IMR-90 (cell line): ENCODE results near the gene FXYD1. TPM values are rescaled to one million over a fixed set of nuclear protein-coding genes. Genes with fewer than 3 reads are reported as not detected.

Experiments
- ATAC-seq: fragments of 200-7000 bp; cut with Tn5 transposase; 2 replicates; pipeline ENCODE4 v1.9.1; 2020; ENCODE audit warnings: low read depth, mild to moderate bottlenecking, moderate library complexity
- BruUV-seq: library from RNA; stranded (reverse); fragments of 400-500 nt; replicated peaks from 2 replicates; lab custom pipeline; 2021; lab: Mats Ljungman, UMichigan
- CTCF ChIA-PET: fragments of 300-600 bp; formaldehyde crosslinking; extraction: SDS; loops from one replicate; lab custom pipeline; 2021; ENCODE audit warnings: antibody characterized with exemption; lab: Yijun Ruan, JAX
- POLR2A ChIA-PET: fragments of 300-600 bp; sonication (Branson Sonifier 250); formaldehyde crosslinking; loops from one replicate; lab custom pipeline; 2022; ENCODE audit warnings: antibody characterized with exemption; ENCODE audit not compliant: unreplicated experiment; lab: Charles Lee
- DNase-seq: peaks from one replicate; pipeline ENCODE4 v3.0.0; 2013
- H2AFZ ChIP-seq: replicated peaks from 2 replicates; pipeline ENCODE3; 2013; ENCODE audit warnings: low read length, mild to moderate bottlenecking; ENCODE audit not compliant: poor library complexity
- H2AK5ac ChIP-seq: 2 replicates; pipeline ENCODE4 v1.6.1; 2013; ENCODE audit warnings: low read depth, low read length, inconsistent platforms
- H2AK9ac ChIP-seq: replicated peaks from 2 replicates; pipeline ENCODE3; 2013; ENCODE audit warnings: mild to moderate bottlenecking, low read depth, low read length, moderate library complexity; ENCODE audit not compliant: poor library complexity
- H2BK120ac ChIP-seq: 2 replicates; pipeline ENCODE4 v1.6.1; 2013; ENCODE audit warnings: low read depth, low read length, inconsistent platforms
- H2BK15ac ChIP-seq: 3 replicates; pipeline ENCODE4 v1.6.1; 2013; ENCODE audit warnings: low read depth, low read length, inconsistent platforms
- H2BK20ac ChIP-seq: 2 replicates; pipeline ENCODE4 v1.6.1; 2013; ENCODE audit warnings: low read depth, mild to moderate bottlenecking, inconsistent platforms, low read length, moderate library complexity
- H2BK5ac ChIP-seq: 2 replicates; pipeline ENCODE4 v1.6.1; 2013; ENCODE audit warnings: mild to moderate bottlenecking, low read depth, low read length, inconsistent platforms; ENCODE audit not compliant: poor library complexity, severe bottlenecking
- H3K14ac ChIP-seq: replicated peaks from 2 replicates; pipeline ENCODE4 v1.6.1; 2013; ENCODE audit warnings: low read depth, low read length, inconsistent platforms
- H3K18ac ChIP-seq: 2 replicates; pipeline ENCODE4 v1.6.1; 2013; ENCODE audit warnings: low read depth, low read length, control low read depth
- H3K23ac ChIP-seq: 2 replicates; pipeline ENCODE4 v1.6.1; 2013; ENCODE audit warnings: low read depth, low read length, inconsistent platforms
- H3K27ac ChIP-seq: 2 replicates; pipeline ENCODE4 v1.5.1; 2013; ENCODE audit warnings: mild to moderate bottlenecking, control low read depth, low read length; ENCODE audit not compliant: insufficient read depth
- H3K27me3 ChIP-seq: 2 replicates; pipeline ENCODE4 v1.6.1; 2013; ENCODE audit warnings: low read length; ENCODE audit not compliant: control insufficient read depth, insufficient read depth
- H3K36me3 ChIP-seq: 2 replicates; pipeline ENCODE4 v1.6.1; 2013; ENCODE audit warnings: low read length, mixed read lengths; ENCODE audit not compliant: control insufficient read depth, insufficient read depth
- H3K4ac ChIP-seq: 2 replicates; pipeline ENCODE4 v1.6.1; 2013; ENCODE audit warnings: low read depth, low read length, inconsistent platforms
- H3K4me1 ChIP-seq: 2 replicates; pipeline ENCODE4 v1.6.1; 2013; ENCODE audit warnings: low read length, mixed read lengths; ENCODE audit not compliant: control insufficient read depth, insufficient read depth
- H3K4me2 ChIP-seq: 2 replicates; pipeline ENCODE4 v1.6.1; 2013; ENCODE audit warnings: low read depth, mild to moderate bottlenecking, control low read depth, low read length, moderate library complexity
- H3K4me3 ChIP-seq: 2 replicates; pipeline ENCODE4 v1.5.1; 2013; ENCODE audit warnings: low read depth, mild to moderate bottlenecking, control low read depth, low read length, moderate library complexity; ENCODE audit not compliant: insufficient read depth
- H3K56ac ChIP-seq: 2 replicates; pipeline ENCODE4 v1.6.1; 2013; ENCODE audit warnings: low read length, inconsistent platforms; ENCODE audit not compliant: insufficient read depth; ENCODE audit errors: extremely low read depth
- H3K79me1 ChIP-seq, 2 experiments: 2 replicates each; pipeline ENCODE4 v1.6.1; 2013; ENCODE audit warnings: low read length in 2 of 2, inconsistent platforms in 1 of 2, low read depth in 1 of 2
- H3K9ac ChIP-seq: 2 replicates; pipeline ENCODE4 v1.6.1; 2013; ENCODE audit warnings: low read depth, low read length, control low read depth
- H3K9me1 ChIP-seq: 2 replicates; pipeline ENCODE4 v1.6.1; 2013; ENCODE audit warnings: low read length, inconsistent platforms; ENCODE audit not compliant: insufficient read depth
- H3K9me3 ChIP-seq: 2 replicates; pipeline ENCODE4 v1.6.1; 2013; ENCODE audit warnings: low read length; ENCODE audit not compliant: control insufficient read depth, insufficient read depth
- H4K20me1 ChIP-seq: 2 replicates; pipeline ENCODE4 v1.6.1; 2013; ENCODE audit warnings: low read length, inconsistent platforms; ENCODE audit not compliant: insufficient read depth
- H4K5ac ChIP-seq: 2 replicates; pipeline ENCODE4 v1.6.1; 2013; ENCODE audit warnings: mild to moderate bottlenecking, low read depth, low read length, control low read depth
- H4K8ac ChIP-seq, 2 experiments: 2 replicates each; pipeline ENCODE4 v1.6.1; 2013; ENCODE audit warnings: low read depth in 2 of 2, low read length in 2 of 2, control low read depth in 1 of 2, inconsistent platforms in 1 of 2
- H4K91ac ChIP-seq: 2 replicates; pipeline ENCODE4 v1.6.1; 2013; ENCODE audit warnings: low read depth, low read length, inconsistent platforms; ENCODE audit not compliant: insufficient read depth
- FOS ChIP-seq: fragments of 150-350 bp; IDR thresholded peaks from 2 replicates; pipeline ENCODE4 v1.6.1; 2016; ENCODE audit warnings: low read depth, low read length
- MAZ ChIP-seq: IDR thresholded peaks from 2 replicates; pipeline ENCODE4 v1.6.1; 2012; ENCODE audit warnings: low read depth, mild to moderate bottlenecking, low read length, improper control_type of control experiment, moderate library complexity, borderline replicate concordance
- MXI1 ChIP-seq: IDR thresholded peaks from 2 replicates; pipeline ENCODE4 v1.6.1; 2012; ENCODE audit warnings: low read depth, mild to moderate bottlenecking, low read length, moderate library complexity, borderline replicate concordance
- RFX5 ChIP-seq: IDR thresholded peaks from 2 replicates; pipeline ENCODE4 v1.8.0; 2012; ENCODE audit warnings: low read depth, mild to moderate bottlenecking, low read length, moderate library complexity
- WGBS, 2 experiments: methylation state at CpG; one replicate each; pipeline versions ENCODE4 v1.1.5 to v1.1.7; 2013; ENCODE audit warnings: missing lambda C conversion rate in 2 of 2; ENCODE audit not compliant: insufficient read length in 1 of 2; ENCODE audit errors: extremely low coverage in 2 of 2; 5-methylcytosine and 5-hydroxymethylcytosine counted together
- dilution Hi-C: fragments of 300-500 bp; cut with HindIII; formaldehyde crosslinking; loops from one replicate; pipeline ENCODE4 v1.14.3; 2018; ENCODE audit warnings: low sequenced_read_pairs; ENCODE audit not compliant: unreplicated experiment
- in situ Hi-C: fragments of 300-500 bp; cut with MboI; formaldehyde crosslinking; loops from 3 replicates; pipeline ENCODE4 v1.14.3; 2019; ENCODE audit warnings: low sequenced_read_pairs, inconsistent platforms, mixed read lengths
- intact Hi-C: fragments of 100-400 bp; cut with micrococcal nuclease; formaldehyde crosslinking; loops from 2 replicates; pipeline ENCODE4 v1.10.0; 2022
- polyA plus RNA-seq, 3 experiments: library from polyadenylated mRNA; depleted of rRNA; stranded (reverse); fragments of >200 nt; gene quantifications; 2 replicates each; pipeline ENCODE4 v1.2.3, GENCODE V29; 2012; ENCODE audit warnings: low replicate concordance in 1 of 3
- total RNA-seq: library from RNA; depleted of rRNA; stranded (reverse); fragments of >200 nt; gene quantifications from 2 replicates; pipeline ENCODE4 v1.2.3, GENCODE V29; 2012
- TF ChIP-seq, protein P1 (sequence below): fragments of 150-350 bp; IDR thresholded peaks from 2 replicates; pipeline ENCODE4 v1.6.1; 2016; ENCODE audit warnings: low read depth, mild to moderate bottlenecking, low read length, moderate library complexity, borderline replicate concordance

FXYD1 gene
- total and polyA plus RNA-seq, 2 of the 4 experiments (the other 2 are of a cell fraction) = 0.18 to 3.9 TPM

DNA sequence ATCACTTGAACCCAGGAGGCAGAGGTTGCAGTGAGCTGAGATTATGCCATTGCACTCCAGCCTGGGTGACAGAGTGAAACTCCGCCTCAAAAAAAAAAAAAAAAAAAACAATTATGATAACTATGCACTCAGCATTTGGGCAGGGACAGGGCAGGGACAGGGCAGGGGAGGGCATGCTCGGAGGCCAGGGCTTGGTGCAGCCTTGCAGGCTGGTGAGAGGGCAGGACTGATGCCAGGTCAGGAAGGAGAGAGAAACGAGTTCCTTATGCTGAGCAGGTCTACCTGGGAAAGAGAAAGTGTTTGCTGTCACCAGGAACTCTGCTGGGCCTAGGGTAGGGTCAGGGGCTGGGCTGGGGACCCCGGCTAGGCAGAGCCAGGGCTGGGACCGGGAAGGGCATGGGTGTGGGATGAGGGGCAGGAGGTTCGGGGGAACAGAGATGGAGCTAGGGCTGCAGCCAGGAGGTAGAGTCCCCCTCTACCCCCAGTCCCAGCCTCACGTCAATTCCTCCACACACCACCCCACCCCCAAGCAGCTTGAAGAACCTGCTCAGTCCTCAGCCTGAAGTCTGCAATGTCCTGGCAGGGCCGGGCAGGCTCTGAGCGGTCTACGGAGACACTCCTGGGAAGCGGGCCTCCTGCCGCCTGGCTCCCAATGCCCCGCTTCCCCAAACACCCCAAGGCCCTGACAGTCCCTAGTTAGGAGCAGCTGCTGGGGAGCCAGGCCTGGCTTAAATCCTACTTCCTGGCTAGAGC lies 20.2 kb upstream of the FXYD1 start:
- Histone ChIP-seq H2BK5ac (no peak overlapping the region), H3K36me3 (no peaks in the 10 kb centered on the region), H3K4me1 (no peaks in the 10 kb centered on the region), H2AK9ac (no peak overlapping the region), H3K4ac (no peak overlapping the region), H3K4me3 (no peak overlapping the region), H2AK5ac (no peak overlapping the region), H3K23ac (no peak overlapping the region), H4K91ac (no peak overlapping the region), H4K5ac (no peak overlapping the region), H2BK15ac (no peak overlapping the region), H2AFZ (no peak overlapping the region), H3K27me3 (peaks cover 20% of the 10 kb centered on the region), H3K9me3 (no peaks in the 10 kb centered on the region), H3K79me1 (no peaks in the 10 kb centered on the region), H3K56ac (no peak overlapping the region), H3K18ac (no peak overlapping the region), H3K9me1 (no peaks in the 10 kb centered on the region), H2BK20ac (no peak overlapping the region), H3K9ac (no peak overlapping the region), H4K8ac (no peak overlapping the region), H2BK120ac (no peak overlapping the region), H4K20me1 (no peaks in the 10 kb centered on the region), H3K27ac (no peak overlapping the region), H3K4me2 (no peak overlapping the region), H3K14ac (no peak overlapping the region)
- dilution Hi-C loops (no loop called here), in situ Hi-C loops (no loop called here), intact Hi-C loops (no loop called here)
- TF ChIP-seq, protein P1, sequence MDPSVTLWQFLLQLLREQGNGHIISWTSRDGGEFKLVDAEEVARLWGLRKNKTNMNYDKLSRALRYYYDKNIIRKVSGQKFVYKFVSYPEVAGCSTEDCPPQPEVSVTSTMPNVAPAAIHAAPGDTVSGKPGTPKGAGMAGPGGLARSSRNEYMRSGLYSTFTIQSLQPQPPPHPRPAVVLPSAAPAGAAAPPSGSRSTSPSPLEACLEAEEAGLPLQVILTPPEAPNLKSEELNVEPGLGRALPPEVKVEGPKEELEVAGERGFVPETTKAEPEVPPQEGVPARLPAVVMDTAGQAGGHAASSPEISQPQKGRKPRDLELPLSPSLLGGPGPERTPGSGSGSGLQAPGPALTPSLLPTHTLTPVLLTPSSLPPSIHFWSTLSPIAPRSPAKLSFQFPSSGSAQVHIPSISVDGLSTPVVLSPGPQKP = no peak
- TF ChIP-seq RFX5 = no peak
- no peak for TF ChIP-seq FOS
- no peak for TF ChIP-seq MXI1
- no peak for TF ChIP-seq MAZ
- POLR2A ChIA-PET = no interaction called here
- DNase-seq = no peak
- no CpG with 5 or more reads among the region's 13 CpGs for WGBS, 2 experiments
- BruUV-seq = no TSS peak
- CTCF ChIA-PET = no interaction called here
- no peak for ATAC-seq
